GM12878 (cell line): Measurements from ENCODE around the gene ETHE1. TPM values are rescaled to one million over a fixed set of nuclear protein-coding genes. Genes with fewer than 3 reads are reported as not detected.

Experiments
- ATAC-seq: fragments of 200-7000 bp; cut with Tn5 transposase; 3 replicates; pipeline ENCODE4 v1.9.1; 2020; ENCODE audit warnings: mild to moderate bottlenecking, moderate library complexity
- BruUV-seq: library from RNA; stranded (reverse); fragments of 400-500 nt; replicated peaks from 2 replicates; lab custom pipeline; 2021; lab: Mats Ljungman, UMichigan
- CTCF ChIA-PET: fragments of 300-600 bp; sonication (Branson Sonifier 250); formaldehyde crosslinking; extraction: SDS; loops from one replicate; lab custom pipeline; 2021; ENCODE audit warnings: inconsistent platforms; lab: Yijun Ruan, JAX
- POLR2A ChIA-PET: fragments of 350-600 bp; formaldehyde crosslinking; extraction: SDS; loops from one replicate; lab custom pipeline; 2021; ENCODE audit warnings: inconsistent platforms; lab: Charles Lee
- RAD21 ChIA-PET: fragments of 300-600 bp; sonication (Branson Sonifier 250); formaldehyde crosslinking; loops from one replicate; lab custom pipeline; 2023; ENCODE audit warnings: antibody characterized with exemption; ENCODE audit not compliant: unreplicated experiment; lab: Charles Lee
- SMC1A ChIA-PET: fragments of 300-600 bp; sonication (Branson Sonifier 250); formaldehyde crosslinking; loops from one replicate; lab custom pipeline; 2023; ENCODE audit not compliant: unreplicated experiment, uncharacterized antibody; lab: Charles Lee
- DNase-seq: peaks from one replicate; pipeline ENCODE4 v3.0.0-alpha.2; 2011; ENCODE audit warnings: low read depth, low spot score
- FAIRE-seq: peaks from 3 replicates; lab custom pipeline; 2011; peaks lifted over from hg19 to GRCh38; lab: Jason Lieb, UNC
- H2AFZ ChIP-seq: 2 replicates; pipeline ENCODE4 v1.6.0; 2011; ENCODE audit warnings: low read depth, low read length, control low read depth; ENCODE audit not compliant: control insufficient read depth
- H3K27ac ChIP-seq: 2 replicates; pipeline ENCODE4 v1.5.1; 2011; ENCODE audit warnings: control low read depth; ENCODE audit not compliant: control insufficient read depth, insufficient read depth
- H3K27me3 ChIP-seq, 2 experiments: replicated peaks in 1 of 2; 2 replicates each; pipeline versions ENCODE4 v1.6.0 to v1.6.1; 2011; ENCODE audit warnings: low read length in 1 of 2; ENCODE audit not compliant: control insufficient read depth in 2 of 2, insufficient read depth in 2 of 2
- H3K36me3 ChIP-seq, 2 experiments: 2 replicates each; pipeline ENCODE4 v1.5.1; 2011; ENCODE audit warnings: low read length in 1 of 2; ENCODE audit not compliant: control insufficient read depth in 2 of 2, insufficient read depth in 2 of 2
- H3K4me1 ChIP-seq: 2 replicates; pipeline ENCODE4 v1.6.1; 2011; ENCODE audit warnings: mild to moderate bottlenecking, low read length, moderate library complexity, mixed read lengths; ENCODE audit not compliant: control insufficient read depth, insufficient read depth
- H3K4me2 ChIP-seq: 2 replicates; pipeline ENCODE4 v1.6.0; 2011; ENCODE audit warnings: control low read depth; ENCODE audit not compliant: control insufficient read depth, insufficient read depth
- H3K4me3 ChIP-seq: fragments of 200-600 bp; sonication (generic); 2 replicates; pipeline ENCODE4 v1.5.1; 2016
- H3K79me2 ChIP-seq: 2 replicates; pipeline ENCODE4 v1.6.0; 2011; ENCODE audit warnings: low read length; ENCODE audit not compliant: control insufficient read depth, insufficient read depth
- H3K9ac ChIP-seq: 2 replicates; pipeline ENCODE4 v1.8.0; 2011; ENCODE audit warnings: low read length, control low read depth, mixed read lengths; ENCODE audit not compliant: control insufficient read depth, insufficient read depth
- H3K9me3 ChIP-seq: replicated peaks from 3 replicates; pipeline ENCODE4 v1.5.1; 2011; ENCODE audit warnings: mild to moderate bottlenecking, low read length; ENCODE audit not compliant: control insufficient read depth, insufficient read depth
- H4K20me1 ChIP-seq: 2 replicates; pipeline ENCODE4 v1.6.0; 2011; ENCODE audit not compliant: control insufficient read depth, insufficient read depth
- BCL3 ChIP-seq: IDR thresholded peaks from 2 replicates; pipeline ENCODE4 v1.6.1; 2011; ENCODE audit warnings: borderline replicate concordance, low read depth, mild to moderate bottlenecking, moderate library complexity, low read length; ENCODE audit not compliant: insufficient read depth, poor library complexity, severe bottlenecking
- BRCA1 ChIP-seq: IDR thresholded peaks from 2 replicates; pipeline ENCODE4 v1.6.1; 2011; ENCODE audit warnings: low read depth, low read length, improper control_type of control experiment
- CBFB ChIP-seq: IDR thresholded peaks from 2 replicates; pipeline ENCODE4 v1.6.1; 2016; ENCODE audit warnings: antibody characterized with exemption, low read depth
- EZH2 ChIP-seq: IDR thresholded peaks from 2 replicates; pipeline ENCODE4 v1.6.1; 2012; ENCODE audit warnings: low read depth, mild to moderate bottlenecking, control low read depth, inconsistent platforms, low read length, borderline replicate concordance; ENCODE audit not compliant: control insufficient read depth
- GATAD2B ChIP-seq: fragments of 450-650 bp; conservative IDR thresholded peaks from 2 replicates; pipeline ENCODE4 v1.6.1; 2017; ENCODE audit warnings: low read depth, mild to moderate bottlenecking, moderate library complexity
- HDAC6 ChIP-seq: fragments of 200-600 bp; sonication (generic); IDR thresholded peaks from one replicate; pipeline ENCODE4 v1.8.0; 2017; ENCODE audit warnings: antibody characterized with exemption; ENCODE audit not compliant: unreplicated experiment
- IRF3 ChIP-seq: fragments of 450-650 bp; IDR thresholded peaks from 2 replicates; pipeline ENCODE4 v1.6.1; 2014; ENCODE audit warnings: mild to moderate bottlenecking
- NBN ChIP-seq: fragments of 450-650 bp; IDR thresholded peaks from 2 replicates; pipeline ENCODE4 v1.6.1; 2016
- NR2C2 ChIP-seq: IDR thresholded peaks from 2 replicates; pipeline ENCODE4 v1.6.1; 2011; ENCODE audit warnings: borderline replicate concordance, low read depth; ENCODE audit not compliant: control insufficient read depth, insufficient read length
- RB1 ChIP-seq: fragments of 450-650 bp; formaldehyde crosslinking; IDR thresholded peaks from 2 replicates; pipeline ENCODE4 v1.6.1; 2017; ENCODE audit warnings: mild to moderate bottlenecking, borderline replicate concordance
- SMAD1 ChIP-seq: fragments of 450-650 bp; IDR thresholded peaks from 2 replicates; pipeline ENCODE4 v1.6.1; 2018; ENCODE audit warnings: mild to moderate bottlenecking, low read depth; ENCODE audit not compliant: partially characterized antibody
- SUZ12 ChIP-seq: fragments of 200-600 bp; sonication (generic); IDR thresholded peaks from one replicate; pipeline ENCODE4 v1.6.1; 2018; ENCODE audit warnings: antibody characterized with exemption, mild to moderate bottlenecking; ENCODE audit not compliant: unreplicated experiment
- TARDBP ChIP-seq: IDR thresholded peaks from 2 replicates; pipeline ENCODE4 v1.6.1; 2016; ENCODE audit warnings: borderline replicate concordance
- ZBTB40 ChIP-seq: fragments of 450-650 bp; IDR thresholded peaks from 2 replicates; pipeline ENCODE4 v1.6.1; 2016; ENCODE audit warnings: mild to moderate bottlenecking, moderate library complexity, borderline replicate concordance
- WGBS: methylation state at CpG from one replicate; pipeline ENCODE4 v1.1.6; 2016; ENCODE audit warnings: low lambda C conversion rate; ENCODE audit not compliant: insufficient replicate concordance, insufficient coverage; ENCODE audit errors: missing lambda C conversion rate; 5-methylcytosine and 5-hydroxymethylcytosine counted together
- in situ Hi-C: fragments of 300-500 bp; cut with MboI; formaldehyde crosslinking; loops from 9 replicates; pipeline ENCODE4 v1.14.3; 2018; ENCODE audit warnings: mixed read lengths
- intact Hi-C: fragments of 100-400 bp; cut with micrococcal nuclease; formaldehyde crosslinking; loops from one replicate; pipeline ENCODE4 v1.14.2; 2022; ENCODE audit not compliant: unreplicated experiment
- polyA plus RNA-seq, 11 experiments: library from polyadenylated mRNA; depleted of rRNA in 4 of 11; unstranded in 6 of 11; stranded (reverse) in 5 of 11; fragments of >200 nt; fragmentation: Nextera tagmentation in 4 of 11; fragmentation: Illumina TruSeq in 1 of 11; extraction: Ambion mirVana in 4 of 11; extraction: Trizol in 1 of 11; gene quantifications; 1 replicate in 1 of 11; 2 replicates in 10 of 11; pipeline versions ENCODE4 v1.2.1 to v1.2.3, GENCODE V29; 2011 to 2016; ENCODE audit warnings: inconsistent platforms in 2 of 11, missing spikeins in 2 of 11, low read depth in 1 of 11
- total RNA-seq, 4 experiments: library from RNA; depleted of rRNA in 3 of 4; stranded (reverse); fragments of >200 nt in 3 of 4; fragmentation: Illumina TruSeq in 1 of 4; extraction: Trizol in 1 of 4; gene quantifications; 2 replicates each; pipeline versions ENCODE4 v1.2.1 to v1.2.3, GENCODE V29; 2013 to 2021

The ETHE1 gene
- total and polyA plus RNA-seq, 10 of the 15 experiments (the other 5 are each of a cell fraction or from before 2014, with no cell fraction given): 22.1 to 155 (median 52.7) TPM

- no TSS peak for BruUV-seq
- TF ChIP-seq BCL3 (no peak), NBN (no peak), HDAC6 (no peak), TARDBP (no peak), SUZ12 (no peak), IRF3 (no peak), SMAD1 (no peak), BRCA1 (no peak), GATAD2B (no peak), RB1 (no peak), ZBTB40 (no peak), EZH2 (no peak), NR2C2 (no peak), CBFB (no peak)
These were observed 58.4 kb downstream of the ETHE1 start for GRCh38 chr19:43468354-43469159.

More at GRCh38 chr19:43468354-43469159, 58.4 kb downstream of the ETHE1 start:
- ChIA-PET SMC1A (interaction anchor here (1.1 to 1.5 kb wide), 4 partner anchors 22 to 56 kb away, joined by 3 to 4 read pairs (median 4); no protein-coding TSS in a partner anchor), CTCF (no interaction called here), RAD21 (no interaction called here), POLR2A (interaction anchor here (0.9 kb wide), 1 partner anchor 35 kb away, joined by 3 read pairs; no protein-coding TSS in a partner anchor)
- Histone ChIP-seq H3K36me3 (no peaks in the 10 kb centered on the region), H4K20me1 (no peaks in the 10 kb centered on the region), H3K4me3 (no peak overlapping the region), H3K79me2 (no peaks in the 10 kb centered on the region), H3K4me2 (no peak overlapping the region), H3K27me3 (no peaks in the 10 kb centered on the region), H3K9me3 (no peaks in the 10 kb centered on the region), H3K4me1 (peaks cover 8% of the 10 kb centered on the region; the same call in 1 of the 2 replicates), H3K9ac (no peak overlapping the region), H2AFZ (no peak overlapping the region), H3K27ac (no peak overlapping the region)
- DNase-seq (no peak), ATAC-seq (no peak), FAIRE-seq (no peak)
- in situ Hi-C loops: no loop called here
- 97% methylated on average over 4 of the region's 4 CpGs for WGBS
- intact Hi-C loops: no loop called here
